HepG2 (cell line): ENCODE measurements around the gene IPCEF1.

Source experiments
- ATF7 ChIP-seq, 2 experiments: fragments of 450-650 bp in 1 of 2; sonication (generic) in 1 of 2; formaldehyde crosslinking in 1 of 2; IDR thresholded peaks; 2 replicates each; pipeline versions ENCODE4 v1.4.0 to v1.6.1; 2016 to 2020; ENCODE audit warnings: antibody characterized with exemption in 1 of 2, mild to moderate bottlenecking in 1 of 2, missing genetic modification reagents in 1 of 2
- CBX5 ChIP-seq: sonication (generic); formaldehyde crosslinking; IDR thresholded peaks from 2 replicates; pipeline ENCODE4 v1.4.0; 2020; ENCODE audit warnings: missing genetic modification reagents, borderline replicate concordance
- CEBPB ChIP-seq: IDR thresholded peaks from 2 replicates; pipeline ENCODE4 v1.6.1; 2011; ENCODE audit warnings: low read depth, low read length, improper control_type of control experiment, borderline replicate concordance
- FOSL2 ChIP-seq: sonication (generic); formaldehyde crosslinking; IDR thresholded peaks from 2 replicates; pipeline ENCODE4 v1.4.0; 2020; ENCODE audit warnings: missing genetic modification reagents
- HNF4G ChIP-seq, 2 experiments: sonication (generic) in 1 of 2; formaldehyde crosslinking in 1 of 2; IDR thresholded peaks; 2 replicates each; pipeline versions ENCODE4 v1.4.0 to v1.6.1; 2011 to 2020; ENCODE audit warnings: borderline replicate concordance in 2 of 2, low read depth in 2 of 2, mild to moderate bottlenecking in 2 of 2, low read length in 1 of 2, missing genetic modification reagents in 1 of 2, moderate library complexity in 1 of 2
- POLR2AphosphoS5 ChIP-seq: IDR thresholded peaks from 2 replicates; pipeline ENCODE4 v1.6.1; 2012; ENCODE audit warnings: low read depth, low read length
- YY1 ChIP-seq: IDR thresholded peaks from 2 replicates; pipeline ENCODE4 v1.6.1; 2011; ENCODE audit warnings: low read length, low read depth, moderate library complexity, mild to moderate bottlenecking; ENCODE audit not compliant: insufficient read depth, insufficient replicate concordance
- ZBTB8A ChIP-seq: sonication (generic); formaldehyde crosslinking; IDR thresholded peaks from 2 replicates; pipeline ENCODE4 v1.4.0; 2020; ENCODE audit warnings: mild to moderate bottlenecking, low read depth, missing genetic modification reagents, borderline replicate concordance
- ZNF33A ChIP-seq: sonication (generic); formaldehyde crosslinking; IDR thresholded peaks from 2 replicates; pipeline ENCODE4 v1.5.1; 2020; ENCODE audit warnings: missing genetic modification reagents, mild to moderate bottlenecking, moderate library complexity, borderline replicate concordance
- TF ChIP-seq, protein P1 (sequence below): sonication (generic); formaldehyde crosslinking; IDR thresholded peaks from 2 replicates; pipeline ENCODE4 v1.5.0; 2020; ENCODE audit warnings: mild to moderate bottlenecking, missing genetic modification reagents, moderate library complexity
- TF ChIP-seq, protein P2 (sequence below): sonication (generic); formaldehyde crosslinking; IDR thresholded peaks from 2 replicates; pipeline ENCODE4 v1.4.0; 2020; ENCODE audit warnings: missing genetic modification reagents

DNA sequence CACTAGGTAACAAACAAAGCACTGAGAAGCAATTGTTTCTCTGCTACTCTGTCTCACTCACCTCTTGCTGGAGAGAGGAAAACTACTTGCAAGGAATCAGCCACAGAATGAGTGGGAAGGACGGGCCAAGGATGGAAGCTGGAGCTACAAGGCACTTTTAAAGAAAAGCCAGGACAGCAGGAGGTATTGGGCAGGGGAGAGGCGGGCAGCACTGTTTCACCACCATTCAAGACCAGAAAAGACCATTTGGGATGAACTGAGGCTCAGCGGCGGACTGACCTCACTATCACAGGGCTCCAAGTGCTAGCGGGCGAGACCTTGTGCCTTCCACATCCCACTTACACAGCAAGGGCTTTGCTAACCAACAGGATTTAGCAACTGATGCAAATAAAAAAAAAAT is 137.4 kb downstream of the IPCEF1 start:
- TF ChIP-seq, protein P1, sequence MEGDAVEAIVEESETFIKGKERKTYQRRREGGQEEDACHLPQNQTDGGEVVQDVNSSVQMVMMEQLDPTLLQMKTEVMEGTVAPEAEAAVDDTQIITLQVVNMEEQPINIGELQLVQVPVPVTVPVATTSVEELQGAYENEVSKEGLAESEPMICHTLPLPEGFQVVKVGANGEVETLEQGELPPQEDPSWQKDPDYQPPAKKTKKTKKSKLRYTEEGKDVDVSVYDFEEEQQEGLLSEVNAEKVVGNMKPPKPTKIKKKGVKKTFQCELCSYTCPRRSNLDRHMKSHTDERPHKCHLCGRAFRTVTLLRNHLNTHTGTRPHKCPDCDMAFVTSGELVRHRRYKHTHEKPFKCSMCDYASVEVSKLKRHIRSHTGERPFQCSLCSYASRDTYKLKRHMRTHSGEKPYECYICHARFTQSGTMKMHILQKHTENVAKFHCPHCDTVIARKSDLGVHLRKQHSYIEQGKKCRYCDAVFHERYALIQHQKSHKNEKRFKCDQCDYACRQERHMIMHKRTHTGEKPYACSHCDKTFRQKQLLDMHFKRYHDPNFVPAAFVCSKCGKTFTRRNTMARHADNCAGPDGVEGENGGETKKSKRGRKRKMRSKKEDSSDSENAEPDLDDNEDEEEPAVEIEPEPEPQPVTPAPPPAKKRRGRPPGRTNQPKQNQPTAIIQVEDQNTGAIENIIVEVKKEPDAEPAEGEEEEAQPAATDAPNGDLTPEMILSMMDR, result no peak
- TF ChIP-seq ATF7 (IDR thresholded peaks at IDR 0.05) (no peak), ATF7 (CRISPR knock-in tag; IDR thresholded peaks at IDR 0.05) (no peak), YY1 (no peak), POLR2AphosphoS5 (no peak), CBX5 (CRISPR knock-in tag) (no peak), HNF4G (IDR thresholded peaks at IDR 0.05; ENCODE audit: borderline replicate concordance, low read depth, low read length) (no peak), HNF4G (CRISPR knock-in tag; IDR thresholded peaks at IDR 0.05; ENCODE audit: borderline replicate concordance, low read depth) (no peak), FOSL2 (CRISPR knock-in tag) (no peak), ZNF33A (CRISPR knock-in tag) (no peak), ZBTB8A (CRISPR knock-in tag) (no peak), CEBPB (no peak)
- TF ChIP-seq, protein P2, sequence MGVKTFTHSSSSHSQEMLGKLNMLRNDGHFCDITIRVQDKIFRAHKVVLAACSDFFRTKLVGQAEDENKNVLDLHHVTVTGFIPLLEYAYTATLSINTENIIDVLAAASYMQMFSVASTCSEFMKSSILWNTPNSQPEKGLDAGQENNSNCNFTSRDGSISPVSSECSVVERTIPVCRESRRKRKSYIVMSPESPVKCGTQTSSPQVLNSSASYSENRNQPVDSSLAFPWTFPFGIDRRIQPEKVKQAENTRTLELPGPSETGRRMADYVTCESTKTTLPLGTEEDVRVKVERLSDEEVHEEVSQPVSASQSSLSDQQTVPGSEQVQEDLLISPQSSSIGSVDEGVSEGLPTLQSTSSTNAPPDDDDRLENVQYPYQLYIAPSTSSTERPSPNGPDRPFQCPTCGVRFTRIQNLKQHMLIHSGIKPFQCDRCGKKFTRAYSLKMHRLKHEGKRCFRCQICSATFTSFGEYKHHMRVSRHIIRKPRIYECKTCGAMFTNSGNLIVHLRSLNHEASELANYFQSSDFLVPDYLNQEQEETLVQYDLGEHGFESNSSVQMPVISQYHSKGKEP, result no peak
